HG03520 (cell line): ENCODE measurements around the gene CACNA2D2.
"Not testable (repeated sequence)": the region's sequence is repeated elsewhere in the genome, so short reads cannot be mapped to it uniquely, and the experiment has no call there.

Experiments
- ATAC-seq: cut with Tn5 transposase; IDR thresholded peaks from one replicate; pipeline ENCODE4 v1.9.1; 2021; ENCODE audit warnings: mild to moderate bottlenecking, moderate library complexity; ENCODE audit not compliant: unreplicated experiment

The CACNA2D2 gene

DNA sequence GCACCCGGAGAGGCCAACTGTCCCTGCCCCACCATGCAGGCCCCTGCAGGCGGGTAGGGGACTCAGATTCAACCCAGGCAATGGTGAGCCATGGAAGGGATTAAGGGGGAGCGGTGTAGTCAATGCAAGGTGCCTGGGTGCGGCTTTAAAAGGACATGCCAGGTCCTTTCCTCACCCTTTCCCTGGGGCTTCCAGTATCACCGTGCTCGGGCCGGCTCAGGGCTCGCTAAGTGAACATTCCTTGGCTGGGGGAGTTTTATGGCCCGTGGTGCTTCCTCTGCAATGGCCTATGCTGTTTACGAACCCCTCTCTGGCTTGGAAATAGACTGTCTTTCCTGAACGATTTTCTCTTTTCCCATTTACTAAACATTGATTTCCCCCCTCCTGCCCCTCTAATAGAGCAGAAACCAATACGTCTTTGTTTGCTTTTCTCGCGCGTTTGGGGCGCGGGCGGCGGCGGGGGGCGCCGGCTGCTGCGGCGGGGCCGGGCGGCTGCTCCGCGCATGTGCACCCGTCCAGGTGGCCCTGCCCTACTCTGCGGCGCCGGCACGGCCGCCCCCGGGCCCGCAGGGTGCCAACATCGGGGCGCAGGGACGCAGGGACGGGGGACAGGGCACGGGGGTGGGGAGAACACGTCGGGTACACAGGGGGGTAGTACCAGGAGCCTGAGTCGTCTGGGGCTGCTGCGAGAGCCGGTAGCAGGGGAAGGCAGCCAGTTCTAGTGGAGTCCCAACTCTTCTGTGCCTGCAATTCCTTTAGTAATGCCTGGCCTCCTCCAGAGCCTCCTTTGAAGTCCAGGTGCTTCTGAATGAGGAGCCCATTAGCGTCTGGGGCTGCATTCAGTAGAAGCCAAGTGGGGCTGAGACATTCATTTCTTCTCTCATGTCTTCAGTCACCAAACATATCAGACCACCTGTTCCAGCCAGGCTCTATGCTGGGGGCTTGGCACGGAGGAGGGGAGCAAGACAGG, 26.9 kb upstream of the CACNA2D2 start:
- ATAC-seq, result no peak

GRCh38 chr3:50525987-50526386, 22.6 kb upstream of the CACNA2D2 start:
- ATAC-seq, result no peak

- ATAC-seq, result no peak
These were observed 21.9 kb upstream of the CACNA2D2 start for GRCh38 chr3:50525191-50525910.

GRCh38 chr3:50524746-50525145, 21.3 kb upstream of the CACNA2D2 start:
- ATAC-seq, result no peak

GRCh38 chr3:50523279-50523811, 19.9 kb upstream of the CACNA2D2 start:
- ATAC-seq, result no peak

GRCh38 chr3:50521572-50521971, 18.1 kb upstream of the CACNA2D2 start:
- no peak for ATAC-seq

- no peak for ATAC-seq
These were observed 17.4 kb upstream of the CACNA2D2 start for GRCh38 chr3:50520849-50521248.

- ATAC-seq, result no peak
These were observed 16.1 kb upstream of the CACNA2D2 start for GRCh38 chr3:50519471-50520089.

DNA sequence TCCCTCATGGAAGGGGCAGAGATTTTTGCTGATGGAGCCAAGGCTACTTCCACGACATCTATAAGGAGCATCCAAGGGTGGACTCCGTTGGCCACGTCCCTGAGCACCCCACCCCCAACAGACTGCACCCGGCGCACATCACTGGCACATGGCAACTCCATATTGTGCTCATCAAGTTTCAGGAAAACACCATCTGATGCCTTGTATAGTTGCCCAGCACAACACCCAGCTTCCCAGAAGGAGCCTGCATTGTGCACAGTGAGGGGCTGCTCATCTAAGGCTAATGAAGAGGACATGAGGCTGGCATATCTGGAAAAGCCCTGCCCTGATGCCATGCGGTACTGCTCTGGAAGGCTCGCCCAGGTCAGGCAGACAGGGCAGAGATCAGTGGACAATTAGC, 15.0 kb upstream of the CACNA2D2 start:
- no peak for ATAC-seq

GRCh38 chr3:50517721-50518206, 14.3 kb upstream of the CACNA2D2 start:
- ATAC-seq, result no peak

DNA sequence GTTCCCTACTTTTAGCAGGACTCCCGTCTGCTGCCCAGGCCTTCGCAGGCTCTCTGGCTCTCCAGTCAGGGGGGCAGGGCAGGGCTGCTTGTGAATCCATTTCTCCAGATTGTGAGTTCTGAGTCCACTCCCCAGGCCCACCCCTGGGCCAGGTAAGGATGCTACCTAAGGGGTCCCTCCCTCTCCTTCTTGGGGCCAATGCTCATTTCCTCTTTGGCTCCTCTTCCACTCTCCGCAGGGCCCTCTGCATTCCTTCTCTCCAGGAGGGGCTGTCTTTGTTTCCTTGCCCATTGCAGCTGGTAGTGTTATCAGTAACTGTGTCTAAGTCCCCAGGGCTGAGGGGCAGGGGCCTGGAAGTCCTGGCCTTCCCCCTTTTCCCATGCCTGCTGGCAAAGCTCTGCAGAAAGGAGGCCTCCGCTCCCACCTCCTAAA, 13.0 kb upstream of the CACNA2D2 start:
- no peak for ATAC-seq

DNA sequence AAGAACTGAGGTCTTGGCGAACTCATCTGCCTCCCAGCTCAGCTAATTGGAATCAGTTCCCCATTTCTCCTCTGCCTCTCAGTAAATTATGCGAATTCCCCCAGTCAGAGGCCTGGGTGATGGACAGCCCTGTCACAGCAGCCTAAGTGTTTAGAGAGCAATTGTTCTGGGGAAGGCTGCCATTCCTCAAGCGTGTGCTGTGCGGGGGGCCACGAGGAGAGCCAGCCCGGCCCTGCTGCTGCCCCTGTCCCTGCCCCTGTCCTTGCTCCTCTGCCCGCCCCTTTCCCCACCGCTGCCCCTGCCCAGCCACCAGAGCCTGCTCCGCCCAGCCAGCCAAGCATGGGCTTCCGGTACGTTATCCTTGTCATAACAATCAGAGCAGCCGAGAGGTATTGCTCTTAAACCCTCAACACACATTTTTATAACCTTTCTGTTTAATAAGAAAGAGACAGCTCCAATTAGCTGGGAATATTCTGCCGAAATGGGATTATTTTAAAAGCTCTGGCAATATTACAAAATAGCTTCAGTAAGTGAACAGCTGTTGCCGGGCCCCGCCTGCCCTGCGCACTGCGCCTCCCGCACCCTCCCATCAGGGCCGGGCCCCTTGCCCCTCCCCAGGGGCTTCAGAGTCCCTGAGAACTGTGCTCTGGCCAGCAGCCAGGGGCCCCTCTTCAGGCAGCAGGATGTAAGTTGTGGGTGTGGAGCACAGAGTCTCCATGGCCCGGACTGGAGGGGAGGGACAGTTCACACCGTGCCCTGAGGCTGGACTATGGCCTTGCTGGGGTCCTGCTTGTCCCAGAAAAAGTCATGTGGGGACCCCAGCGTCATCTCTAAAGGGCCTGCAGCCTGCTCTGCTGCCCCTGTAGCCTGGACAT, 12.4 kb upstream of the CACNA2D2 start:
- ATAC-seq, result no peak

DNA sequence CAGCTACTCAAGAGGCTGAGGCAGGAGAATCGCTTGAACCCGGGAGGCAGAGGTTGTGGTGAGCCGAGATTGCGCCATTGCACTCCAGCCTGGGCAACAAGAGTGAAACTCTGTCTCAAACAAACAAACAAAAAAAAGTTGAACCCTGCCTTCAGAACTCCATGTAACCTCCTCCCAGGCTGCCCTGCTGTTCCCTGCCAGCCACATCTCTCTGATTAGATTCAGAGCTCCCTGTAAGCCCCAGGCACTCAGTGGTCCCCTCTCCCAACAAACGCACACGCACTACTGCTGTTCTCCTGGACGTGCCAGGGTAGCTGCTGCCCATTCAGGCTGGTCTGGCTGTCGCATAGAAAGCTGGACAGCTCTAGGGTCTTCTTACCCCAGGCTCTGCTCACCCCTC, 9.5 kb upstream of the CACNA2D2 start:
- not testable (repeated sequence) for ATAC-seq

DNA sequence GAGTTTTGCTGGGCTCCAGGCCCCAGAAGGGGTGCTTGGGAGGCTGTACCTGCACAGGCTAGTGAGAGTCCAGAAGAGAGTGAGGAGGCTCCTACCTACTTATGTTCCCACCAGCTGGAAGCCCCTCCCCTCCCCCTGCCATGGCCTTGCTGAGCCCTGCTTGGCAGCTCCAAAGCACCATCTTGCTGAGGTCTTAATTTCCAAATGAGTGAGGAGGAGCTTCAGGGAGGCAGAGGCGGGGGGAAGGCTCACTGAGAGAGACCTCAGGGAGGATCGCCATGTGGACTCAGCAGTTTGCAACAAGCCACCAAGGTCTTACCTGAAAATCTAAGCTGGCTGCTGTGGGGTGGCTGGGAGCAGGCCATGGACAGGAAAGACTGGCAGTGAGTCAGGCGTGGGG, 8.7 kb upstream of the CACNA2D2 start:
- no peak for ATAC-seq

- ATAC-seq, result no peak
These were observed 6.9 kb upstream of the CACNA2D2 start for GRCh38 chr3:50510325-50510724.

- no peak for ATAC-seq
These were observed 6.3 kb upstream of the CACNA2D2 start for GRCh38 chr3:50509715-50510114.

GRCh38 chr3:50508821-50509220, 5.4 kb upstream of the CACNA2D2 start:
- ATAC-seq, result no peak

DNA sequence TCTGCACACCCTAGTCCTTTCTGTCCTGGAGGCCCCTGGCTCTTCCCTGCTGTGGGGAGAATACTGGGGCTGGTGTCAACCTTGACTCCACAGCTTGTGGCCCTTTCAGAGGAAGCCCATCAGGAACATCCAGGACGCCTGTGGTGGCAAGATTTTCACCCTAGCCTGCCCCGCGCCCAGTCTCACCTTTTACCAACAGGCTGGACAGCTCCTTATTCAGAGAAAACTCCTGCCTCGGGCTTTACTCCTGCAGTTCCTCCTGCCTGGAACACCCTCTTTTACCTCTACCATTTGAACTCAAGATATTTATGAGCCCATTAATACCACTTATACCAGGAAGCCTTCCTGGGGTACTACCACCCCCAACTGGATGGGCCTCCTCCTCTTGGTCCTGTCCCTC, 2.7 kb upstream of the CACNA2D2 start:
- ATAC-seq, result no peak

GRCh38 chr3:50504681-50505080, 1.2 kb upstream of the CACNA2D2 start:
- no peak for ATAC-seq
